Ishikawa (cell line): Measurements from ENCODE around the gene SLC9B1.

Experiments used
- CEBPB ChIP-seq: IDR thresholded peaks from 2 replicates; pipeline ENCODE4 v1.6.1; 2012
- CREB1 ChIP-seq: IDR thresholded peaks from 2 replicates; pipeline ENCODE4 v1.6.1; 2012; ENCODE audit warnings: low read depth
- EGR1 ChIP-seq: IDR thresholded peaks from 2 replicates; pipeline ENCODE4 v1.6.1; 2012
- EP300 ChIP-seq: IDR thresholded peaks from 2 replicates; pipeline ENCODE4 v1.6.1; 2012; ENCODE audit warnings: borderline replicate concordance
- FOXM1 ChIP-seq: IDR thresholded peaks from 2 replicates; pipeline ENCODE4 v1.6.1; 2012; ENCODE audit warnings: low read depth, borderline replicate concordance
- NFIC ChIP-seq: IDR thresholded peaks from 2 replicates; pipeline ENCODE4 v1.6.1; 2012
- RAD21 ChIP-seq: IDR thresholded peaks from 2 replicates; pipeline ENCODE4 v1.6.1; 2012; ENCODE audit warnings: low read depth
- TAF1 ChIP-seq: IDR thresholded peaks from 2 replicates; pipeline ENCODE4 v1.6.1; 2012; ENCODE audit warnings: low read depth, mild to moderate bottlenecking
- TCF12 ChIP-seq: IDR thresholded peaks from 2 replicates; pipeline ENCODE4 v1.6.1; 2012; ENCODE audit warnings: low read depth
- TEAD4 ChIP-seq: IDR thresholded peaks from 2 replicates; pipeline ENCODE4 v1.6.1; 2012
- YY1 ChIP-seq: IDR thresholded peaks from 2 replicates; pipeline ENCODE4 v1.6.1; 2012; ENCODE audit warnings: low read depth
- ZBTB7A ChIP-seq: IDR thresholded peaks from 2 replicates; pipeline ENCODE4 v1.6.1; 2012; ENCODE audit warnings: low read depth
- TF ChIP-seq, protein P1 (sequence below): IDR thresholded peaks from 2 replicates; pipeline ENCODE4 v1.6.1; 2012
- TF ChIP-seq, protein P2 (sequence below): IDR thresholded peaks from 2 replicates; pipeline ENCODE4 v1.6.1; 2012
- TF ChIP-seq, protein P3 (sequence below): IDR thresholded peaks from 2 replicates; pipeline ENCODE4 v1.6.1; 2012; ENCODE audit warnings: low read depth, mild to moderate bottlenecking

Gene SLC9B1

DNA sequence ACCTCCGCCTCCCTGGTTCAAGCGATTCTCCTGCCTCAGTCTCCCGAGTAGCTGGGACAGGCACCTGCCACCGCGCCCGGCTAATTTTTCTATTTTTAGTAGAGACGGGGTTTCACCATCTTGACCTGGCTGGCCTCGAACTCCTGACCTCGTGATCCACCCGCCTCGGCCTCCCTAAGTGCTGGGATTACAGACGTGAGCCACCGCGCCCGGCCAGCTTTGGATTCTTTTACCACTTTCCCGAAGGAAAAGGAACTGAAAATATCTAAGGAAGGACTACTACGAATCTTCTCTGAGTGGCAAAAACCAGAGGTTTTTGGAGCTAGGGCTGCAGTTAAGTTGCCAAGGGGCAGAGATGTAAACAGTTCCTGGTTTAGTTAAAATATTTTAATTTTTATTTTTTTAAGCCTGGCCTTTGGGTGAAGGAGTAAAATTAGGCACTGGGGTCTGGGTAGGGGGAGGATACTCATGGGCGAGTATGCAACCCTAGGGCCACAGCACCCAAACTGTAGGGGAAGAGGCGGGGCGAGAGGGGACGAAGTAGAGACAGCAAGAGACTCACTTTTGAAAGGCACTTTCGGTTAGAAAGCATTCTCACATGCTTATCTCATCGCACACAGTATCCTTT is 151.2 kb downstream of the SLC9B1 start:
- TF ChIP-seq EP300 (no peak), FOXM1 (no peak)

DNA sequence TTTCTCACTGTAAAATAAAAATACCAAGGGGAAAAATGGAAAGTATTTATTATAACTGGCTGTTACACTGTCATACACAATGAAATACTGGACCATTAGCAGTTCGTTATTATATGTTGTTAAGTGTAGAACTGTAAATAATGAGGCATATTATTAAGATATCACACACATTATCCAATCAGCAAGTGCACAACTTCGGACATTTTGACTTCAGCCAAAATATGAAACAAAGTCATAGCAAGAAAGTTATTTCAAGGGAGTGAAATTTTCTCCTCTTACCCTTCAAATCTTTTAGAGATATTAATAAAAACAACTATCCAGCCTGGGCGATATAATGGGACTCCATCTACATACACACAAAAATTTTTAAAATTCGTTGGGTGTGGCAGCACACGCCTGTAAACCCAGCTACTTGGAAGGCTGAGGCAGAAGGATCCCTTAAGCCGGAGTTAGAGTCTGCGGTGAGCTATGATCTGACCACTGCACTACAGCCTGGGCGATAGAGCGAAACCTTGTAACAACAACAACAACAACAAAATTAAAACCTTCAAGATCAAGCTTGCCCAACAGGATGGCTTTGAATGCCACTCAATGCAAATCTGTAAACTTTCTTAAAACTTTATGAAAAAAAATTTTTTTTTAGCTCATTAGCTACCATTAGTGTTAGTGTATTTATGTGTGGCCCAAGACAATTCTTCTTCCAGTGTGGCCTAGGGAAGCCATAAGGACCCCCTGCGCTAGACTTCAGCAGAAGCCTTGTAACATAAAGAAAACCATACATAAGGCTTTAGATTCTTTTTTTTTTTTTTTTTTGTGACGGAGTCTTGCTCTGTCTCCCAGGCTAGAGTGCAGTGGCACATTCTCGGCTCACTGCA is 152.0 kb downstream of the SLC9B1 start:
- TF ChIP-seq YY1 (no peak), CEBPB (no peak), CREB1 (no peak), EP300 (no peak), TAF1 (no peak), FOXM1 (no peak)
- TF ChIP-seq, protein P1, sequence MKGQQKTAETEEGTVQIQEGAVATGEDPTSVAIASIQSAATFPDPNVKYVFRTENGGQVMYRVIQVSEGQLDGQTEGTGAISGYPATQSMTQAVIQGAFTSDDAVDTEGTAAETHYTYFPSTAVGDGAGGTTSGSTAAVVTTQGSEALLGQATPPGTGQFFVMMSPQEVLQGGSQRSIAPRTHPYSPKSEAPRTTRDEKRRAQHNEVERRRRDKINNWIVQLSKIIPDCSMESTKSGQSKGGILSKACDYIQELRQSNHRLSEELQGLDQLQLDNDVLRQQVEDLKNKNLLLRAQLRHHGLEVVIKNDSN, result no peak

DNA sequence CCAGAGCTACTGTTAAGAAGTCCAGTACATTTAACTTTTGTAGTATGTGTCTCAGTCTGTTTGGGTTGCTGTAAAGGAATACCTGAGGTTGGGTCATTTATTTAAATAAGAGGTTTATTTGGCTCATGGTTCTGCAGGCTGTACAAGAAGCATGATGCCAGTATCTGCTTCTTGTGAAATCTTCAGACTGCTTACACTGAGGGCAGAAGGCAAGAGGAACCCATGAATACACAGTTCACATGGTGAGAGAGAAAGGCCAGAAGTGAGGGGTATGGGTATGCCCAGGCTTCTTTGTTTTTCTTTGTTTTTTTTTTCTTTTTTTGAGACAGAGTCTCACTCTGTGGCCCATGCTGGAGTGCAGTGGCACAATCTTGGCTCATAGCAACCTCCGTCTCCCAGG is 156.8 kb downstream of the SLC9B1 start:
- TF ChIP-seq RAD21, result no peak
- TF ChIP-seq TEAD4, result no peak
- TF ChIP-seq, protein P1, result no peak
- no peak for TF ChIP-seq CEBPB
- no peak for TF ChIP-seq EGR1
- no peak for TF ChIP-seq YY1
- TF ChIP-seq ZBTB7A, result no peak
- TF ChIP-seq, protein P2, sequence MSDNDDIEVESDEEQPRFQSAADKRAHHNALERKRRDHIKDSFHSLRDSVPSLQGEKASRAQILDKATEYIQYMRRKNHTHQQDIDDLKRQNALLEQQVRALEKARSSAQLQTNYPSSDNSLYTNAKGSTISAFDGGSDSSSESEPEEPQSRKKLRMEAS, result no peak
- TF ChIP-seq, protein P3, sequence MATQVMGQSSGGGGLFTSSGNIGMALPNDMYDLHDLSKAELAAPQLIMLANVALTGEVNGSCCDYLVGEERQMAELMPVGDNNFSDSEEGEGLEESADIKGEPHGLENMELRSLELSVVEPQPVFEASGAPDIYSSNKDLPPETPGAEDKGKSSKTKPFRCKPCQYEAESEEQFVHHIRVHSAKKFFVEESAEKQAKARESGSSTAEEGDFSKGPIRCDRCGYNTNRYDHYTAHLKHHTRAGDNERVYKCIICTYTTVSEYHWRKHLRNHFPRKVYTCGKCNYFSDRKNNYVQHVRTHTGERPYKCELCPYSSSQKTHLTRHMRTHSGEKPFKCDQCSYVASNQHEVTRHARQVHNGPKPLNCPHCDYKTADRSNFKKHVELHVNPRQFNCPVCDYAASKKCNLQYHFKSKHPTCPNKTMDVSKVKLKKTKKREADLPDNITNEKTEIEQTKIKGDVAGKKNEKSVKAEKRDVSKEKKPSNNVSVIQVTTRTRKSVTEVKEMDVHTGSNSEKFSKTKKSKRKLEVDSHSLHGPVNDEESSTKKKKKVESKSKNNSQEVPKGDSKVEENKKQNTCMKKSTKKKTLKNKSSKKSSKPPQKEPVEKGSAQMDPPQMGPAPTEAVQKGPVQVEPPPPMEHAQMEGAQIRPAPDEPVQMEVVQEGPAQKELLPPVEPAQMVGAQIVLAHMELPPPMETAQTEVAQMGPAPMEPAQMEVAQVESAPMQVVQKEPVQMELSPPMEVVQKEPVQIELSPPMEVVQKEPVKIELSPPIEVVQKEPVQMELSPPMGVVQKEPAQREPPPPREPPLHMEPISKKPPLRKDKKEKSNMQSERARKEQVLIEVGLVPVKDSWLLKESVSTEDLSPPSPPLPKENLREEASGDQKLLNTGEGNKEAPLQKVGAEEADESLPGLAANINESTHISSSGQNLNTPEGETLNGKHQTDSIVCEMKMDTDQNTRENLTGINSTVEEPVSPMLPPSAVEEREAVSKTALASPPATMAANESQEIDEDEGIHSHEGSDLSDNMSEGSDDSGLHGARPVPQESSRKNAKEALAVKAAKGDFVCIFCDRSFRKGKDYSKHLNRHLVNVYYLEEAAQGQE, result no peak
- TF ChIP-seq EP300, result no peak
- no peak for TF ChIP-seq TAF1
- TF ChIP-seq NFIC, result no peak
- TF ChIP-seq TCF12, result no peak
- no peak for TF ChIP-seq FOXM1
- no peak for TF ChIP-seq CREB1

DNA sequence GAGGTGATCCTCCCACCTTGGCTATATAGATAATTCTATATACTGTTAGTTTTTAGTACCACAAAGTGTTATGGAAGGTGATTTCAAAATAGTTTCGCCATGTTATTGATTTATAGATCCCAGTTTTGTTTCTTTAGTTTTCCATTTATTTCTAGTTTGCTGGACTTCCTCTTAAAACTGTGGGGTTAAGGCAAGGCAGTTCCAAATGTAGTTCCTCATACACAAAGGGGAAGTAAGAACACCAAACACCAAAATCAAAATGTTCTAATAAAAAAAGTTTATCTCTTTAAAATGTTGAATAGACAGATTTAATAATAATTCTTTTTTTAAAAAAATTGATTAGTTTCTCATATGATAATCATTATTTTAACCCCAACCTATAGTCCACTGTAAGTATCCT is 157.5 kb downstream of the SLC9B1 start:
- TF ChIP-seq, protein P3, result no peak
- TF ChIP-seq EP300, result no peak
- TF ChIP-seq RAD21, result no peak
- TF ChIP-seq CEBPB, result no peak
- TF ChIP-seq CREB1, result no peak
- TF ChIP-seq TCF12, result no peak
- TF ChIP-seq FOXM1, result no peak
- TF ChIP-seq TEAD4, result no peak

DNA sequence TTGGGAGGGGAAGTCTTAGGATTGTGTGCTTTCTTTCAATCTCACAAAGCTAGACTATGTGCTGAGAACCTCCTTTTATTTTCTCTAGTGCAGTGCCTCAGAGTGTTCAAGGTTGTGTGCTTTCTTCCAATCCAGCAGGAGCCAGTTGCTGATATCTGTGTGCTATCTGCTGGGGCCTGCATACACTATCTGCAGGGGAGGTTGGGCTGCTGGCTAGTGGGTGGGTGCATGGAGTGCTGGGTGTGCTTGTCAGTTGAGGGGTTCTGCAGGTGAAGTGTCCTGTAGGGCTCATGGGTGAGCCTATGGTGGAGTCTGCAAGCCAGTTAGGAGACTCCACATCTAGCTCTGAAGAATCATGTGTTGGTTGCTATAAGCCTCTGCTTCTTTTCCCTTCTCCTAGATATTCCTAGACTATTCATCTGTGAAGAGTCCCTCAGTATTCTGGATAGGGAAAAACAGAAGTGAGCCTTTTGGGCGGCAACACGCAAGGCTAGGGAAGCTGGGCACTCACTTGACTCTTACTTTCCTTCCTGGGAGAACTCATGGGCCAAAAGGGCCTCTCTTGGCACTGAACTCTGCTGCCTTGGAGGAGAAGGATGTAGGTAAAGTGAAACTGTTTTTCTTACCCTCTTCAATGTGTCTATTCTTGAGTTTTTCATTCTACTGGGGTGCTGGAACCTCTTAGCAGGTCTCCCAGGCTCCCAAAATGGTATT is 158.7 kb downstream of the SLC9B1 start:
- TF ChIP-seq TAF1 (no peak), CEBPB (no peak), EGR1 (no peak), EP300 (no peak), TCF12 (no peak), RAD21 (no peak), NFIC (no peak), ZBTB7A (no peak), FOXM1 (no peak), CREB1 (no peak), TEAD4 (no peak), YY1 (no peak)
- TF ChIP-seq, protein P3, result no peak
- TF ChIP-seq, protein P1, result no peak
- TF ChIP-seq, protein P2, result no peak
